H1 (cell line): ENCODE results near the gene ACYP1. TPM values are rescaled to one million over a fixed set of nuclear protein-coding genes. Genes with fewer than 3 reads are reported as not detected.

Experiments
- CTCF ChIA-PET: fragments of 300-600 bp; sonication (Branson Sonifier 250); formaldehyde crosslinking; loops from one replicate; lab custom pipeline; 2021; ENCODE audit not compliant: partially characterized antibody; lab: Charles Lee
- POLR2A ChIA-PET: fragments of 300-600 bp; sonication (Branson Sonifier 250); formaldehyde crosslinking; loops from one replicate; lab custom pipeline; 2021; ENCODE audit warnings: inconsistent platforms; ENCODE audit not compliant: partially characterized antibody; lab: Charles Lee
- DNase-seq, 2 experiments: peaks; one replicate each; pipeline versions ENCODE4 v3.0.0 to v3.0.0-alpha.2; 2010 to 2022; ENCODE audit warnings: low spot score in 2 of 2, low read depth in 1 of 2, mixed read lengths in 1 of 2
- FAIRE-seq: peaks from 2 replicates; lab custom pipeline; 2011; peaks lifted over from hg19 to GRCh38; lab: Jason Lieb, UNC
- H2AFZ ChIP-seq: 2 replicates; pipeline ENCODE4 v1.8.1; 2012; ENCODE audit warnings: low read length, inconsistent platforms
- H2AK5ac ChIP-seq: 2 replicates; pipeline ENCODE4 v1.6.1; 2013; ENCODE audit warnings: low read depth, low read length
- H2BK120ac ChIP-seq: replicated peaks from 2 replicates; pipeline ENCODE3; 2013; ENCODE audit warnings: low read depth, low read length, inconsistent platforms
- H2BK12ac ChIP-seq: 2 replicates; pipeline ENCODE4 v1.6.1; 2013; ENCODE audit warnings: low read depth, low read length
- H2BK15ac ChIP-seq: 2 replicates; pipeline ENCODE4 v1.6.1; 2013; ENCODE audit warnings: low read length
- H2BK20ac ChIP-seq: 2 replicates; pipeline ENCODE4 v1.6.1; 2013; ENCODE audit warnings: low read length
- H2BK5ac ChIP-seq: 2 replicates; pipeline ENCODE4 v1.6.1; 2013; ENCODE audit warnings: low read depth, low read length
- H3K14ac ChIP-seq: 2 replicates; pipeline ENCODE4 v1.6.1; 2013; ENCODE audit warnings: inconsistent platforms; ENCODE audit not compliant: insufficient read length
- H3K18ac ChIP-seq: 2 replicates; pipeline ENCODE4 v1.6.1; 2013; ENCODE audit warnings: low read length; ENCODE audit errors: extremely low read depth
- H3K23ac ChIP-seq: 2 replicates; pipeline ENCODE4 v1.6.1; 2013; ENCODE audit warnings: inconsistent platforms; ENCODE audit not compliant: insufficient read length
- H3K23me2 ChIP-seq: 2 replicates; pipeline ENCODE4 v1.6.1; 2013; ENCODE audit warnings: low read depth, low read length
- H3K27ac ChIP-seq: 2 replicates; pipeline ENCODE4 v1.6.1; 2011; ENCODE audit warnings: low read depth, low read length, inconsistent platforms
- H3K27me3 ChIP-seq, 4 experiments: replicated peaks in 1 of 4; 1 replicate in 1 of 4; 2 replicates in 3 of 4; pipeline versions ENCODE4 v1.6.1 to v1.8.1; 2011 to 2013; ENCODE audit warnings: low read length in 3 of 4, mild to moderate bottlenecking in 3 of 4, inconsistent platforms in 2 of 4, mixed read lengths in 2 of 4, moderate library complexity in 1 of 4; ENCODE audit not compliant: control insufficient read depth in 3 of 4, insufficient read depth in 3 of 4; ENCODE audit errors: extremely low read depth in 1 of 4
- H3K36me3 ChIP-seq, 4 experiments: 2 replicates each; pipeline versions ENCODE4 v1.6.1 to v1.8.1; 2011 to 2013; ENCODE audit warnings: mild to moderate bottlenecking in 4 of 4, low read length in 3 of 4, moderate library complexity in 2 of 4, control low read depth in 1 of 4, inconsistent platforms in 1 of 4; ENCODE audit not compliant: insufficient read depth in 4 of 4, control insufficient read depth in 2 of 4
- H3K4ac ChIP-seq: replicated peaks from 2 replicates; pipeline ENCODE3; 2013; ENCODE audit warnings: low read length, low read depth, mixed read lengths, inconsistent platforms; ENCODE audit not compliant: insufficient read length
- H3K4me1 ChIP-seq, 4 experiments: replicated peaks in 1 of 4; 1 replicate in 1 of 4; 2 replicates in 3 of 4; pipeline versions ENCODE4 v1.6.1 to v1.8.1; 2011 to 2013; ENCODE audit warnings: low read length in 3 of 4, inconsistent platforms in 2 of 4, mixed read lengths in 1 of 4; ENCODE audit not compliant: insufficient read depth in 4 of 4, control insufficient read depth in 3 of 4
- H3K4me2 ChIP-seq, 2 experiments: 2 replicates each; pipeline versions ENCODE4 v1.6.1 to v1.8.1; 2011 to 2013; ENCODE audit warnings: low read depth in 2 of 2, low read length in 2 of 2, control low read depth in 1 of 2, inconsistent platforms in 1 of 2, mild to moderate bottlenecking in 1 of 2; ENCODE audit not compliant: insufficient read depth in 1 of 2
- H3K4me3 ChIP-seq, 4 experiments: fragments of 200-600, 300-600 bp in 1 of 4; sonication (generic), shearing (Covaris generic), sonication (Bioruptor Twin) in 1 of 4; 2 replicates each; pipeline versions ENCODE4 v1.5.1 to v1.8.1; 2011 to 2016; ENCODE audit warnings: low read length in 4 of 4, low read depth in 3 of 4, control low read depth in 2 of 4, inconsistent platforms in 2 of 4, mild to moderate bottlenecking in 2 of 4, mixed read lengths in 1 of 4, moderate library complexity in 1 of 4; ENCODE audit not compliant: insufficient read depth in 2 of 4; ENCODE audit errors: extremely low read depth in 1 of 4
- H3K56ac ChIP-seq: replicated peaks from 2 replicates; pipeline ENCODE3; 2013; ENCODE audit warnings: low read depth, mild to moderate bottlenecking, mixed read lengths, low read length, inconsistent platforms; ENCODE audit not compliant: insufficient read length
- H3K79me1 ChIP-seq: 2 replicates; pipeline ENCODE4 v1.6.1; 2013; ENCODE audit warnings: low read depth, low read length, control low read depth
- H3K79me2 ChIP-seq, 2 experiments: 2 replicates each; pipeline versions ENCODE4 v1.6.1 to v1.8.1; 2012 to 2013; ENCODE audit warnings: low read length in 2 of 2, mild to moderate bottlenecking in 2 of 2, inconsistent platforms in 1 of 2; ENCODE audit not compliant: insufficient read depth in 2 of 2, control insufficient read depth in 1 of 2
- H3K9ac ChIP-seq, 4 experiments: replicated peaks in 1 of 4; 1 replicate in 1 of 4; 2 replicates in 3 of 4; pipeline versions ENCODE4 v1.6.1 to v1.8.1; 2011 to 2013; ENCODE audit warnings: low read depth in 3 of 4, low read length in 3 of 4, control low read depth in 2 of 4, mild to moderate bottlenecking in 2 of 4, moderate library complexity in 2 of 4, inconsistent platforms in 1 of 4; ENCODE audit errors: extremely low read depth in 1 of 4
- H3K9me3 ChIP-seq, 2 experiments: 2 replicates each; pipeline versions ENCODE4 v1.6.1 to v1.8.1; 2012 to 2013; ENCODE audit warnings: mild to moderate bottlenecking in 2 of 2, moderate library complexity in 2 of 2, control low read depth in 1 of 2, inconsistent platforms in 1 of 2, low read depth in 1 of 2, low read length in 1 of 2, mixed read lengths in 1 of 2; ENCODE audit not compliant: insufficient read depth in 2 of 2
- H4K20me1 ChIP-seq, 2 experiments: replicated peaks in 1 of 2; 2 replicates each; pipeline versions ENCODE3 to v1.8.1; 2011 to 2013; ENCODE audit warnings: inconsistent platforms in 2 of 2, low read length in 2 of 2, mild to moderate bottlenecking in 1 of 2; ENCODE audit not compliant: insufficient read depth in 2 of 2, control insufficient read depth in 1 of 2
- H4K5ac ChIP-seq: 2 replicates; pipeline ENCODE4 v1.6.1; 2013; ENCODE audit warnings: low read length, low read depth, mixed read lengths, inconsistent platforms; ENCODE audit not compliant: insufficient read length
- H4K8ac ChIP-seq: 2 replicates; pipeline ENCODE4 v1.8.0; 2013; ENCODE audit warnings: mild to moderate bottlenecking, moderate library complexity, low read length, inconsistent platforms; ENCODE audit not compliant: insufficient read depth; ENCODE audit errors: extremely low read depth
- H4K91ac ChIP-seq: replicated peaks from 2 replicates; pipeline ENCODE3; 2013; ENCODE audit warnings: low read length, mixed read lengths, inconsistent platforms; ENCODE audit not compliant: insufficient read length
- ASH2L ChIP-seq: fragments of 200-600, 300-600 bp; sonication (generic); IDR thresholded peaks from one replicate; pipeline ENCODE4 v1.7.1; 2017; ENCODE audit warnings: low read length
- GTF2F1 ChIP-seq: IDR thresholded peaks from 2 replicates; pipeline ENCODE4 v1.6.1; 2012; ENCODE audit warnings: low read depth, low read length, improper control_type of control experiment, borderline replicate concordance
- HDAC2 ChIP-seq, 2 experiments: fragments of 300-600 bp in 1 of 2; sonication (generic) in 1 of 2; IDR thresholded peaks; 2 replicates each; pipeline ENCODE4 v1.6.1; 2011 to 2012; ENCODE audit warnings: low read depth in 2 of 2, low read length in 2 of 2, mild to moderate bottlenecking in 2 of 2, moderate library complexity in 2 of 2, borderline replicate concordance in 1 of 2, inconsistent platforms in 1 of 2
- JUN ChIP-seq: IDR thresholded peaks from 2 replicates; pipeline ENCODE4 v1.6.1; 2011; ENCODE audit warnings: low read depth, mild to moderate bottlenecking, improper control_type of control experiment, low read length
- NANOG ChIP-seq: IDR thresholded peaks from 2 replicates; pipeline ENCODE4 v1.6.1; 2011; ENCODE audit warnings: low read length, low read depth, mild to moderate bottlenecking, inconsistent platforms; ENCODE audit not compliant: insufficient read depth, poor library complexity, severe bottlenecking
- POLR2AphosphoS5 ChIP-seq: IDR thresholded peaks from 2 replicates; pipeline ENCODE4 v1.6.1; 2011; ENCODE audit warnings: low read depth, low read length
- RFX5 ChIP-seq: IDR thresholded peaks from 2 replicates; pipeline ENCODE4 v1.6.1; 2011; ENCODE audit warnings: low read depth, low read length, improper control_type of control experiment, borderline replicate concordance
- SIX5 ChIP-seq: IDR thresholded peaks from 2 replicates; pipeline ENCODE4 v1.6.1; 2011; ENCODE audit warnings: mild to moderate bottlenecking, low read depth, low read length
- TCF12 ChIP-seq: IDR thresholded peaks from 2 replicates; pipeline ENCODE4 v1.6.1; 2011; ENCODE audit warnings: low read depth, mild to moderate bottlenecking, low read length
- WGBS, 2 experiments: shearing (Covaris generic) in 1 of 2; methylation state at CpG; one replicate each; pipeline versions ENCODE4 v1.1.6 to v1.1.7; 2013 to 2015; ENCODE audit warnings: low lambda C conversion rate in 2 of 2, mixed read lengths in 2 of 2, inconsistent platforms in 1 of 2, low coverage in 1 of 2, missing lambda C conversion rate in 1 of 2; ENCODE audit not compliant: insufficient replicate concordance in 2 of 2, insufficient coverage in 1 of 2, insufficient read length in 1 of 2; ENCODE audit errors: extremely low coverage in 1 of 2, missing lambda C conversion rate in 1 of 2; 5-methylcytosine and 5-hydroxymethylcytosine counted together
- polyA plus RNA-seq, 7 experiments: library from polyadenylated mRNA; depleted of rRNA in 3 of 7; stranded (reverse) in 5 of 7; unstranded in 2 of 7; fragments of >200 nt in 5 of 7; fragments of 200-250 nt in 2 of 7; gene quantifications; 1 replicate in 5 of 7; 2 replicates in 1 of 7; 4 replicates in 1 of 7; pipeline versions ENCODE4 v1.2.1 to v1.2.3, GENCODE V29; 2011 to 2013; ENCODE audit warnings: missing spikeins in 2 of 7, mixed read lengths in 2 of 7
- total RNA-seq: library from RNA; stranded (reverse); fragmentation: NEBNext Ultra II Directional; extraction: Animal tissue kit (Norgen Biotek cat#: 25700); gene quantifications from 2 replicates; pipeline ENCODE4 v1.2.1, GENCODE V29; 2021

ACYP1 gene
- total and polyA plus RNA-seq, 2 of the 8 experiments (the other 6 are each of a cell fraction or from before 2014, with no cell fraction given): 22.3 to 24.8 TPM

DNA sequence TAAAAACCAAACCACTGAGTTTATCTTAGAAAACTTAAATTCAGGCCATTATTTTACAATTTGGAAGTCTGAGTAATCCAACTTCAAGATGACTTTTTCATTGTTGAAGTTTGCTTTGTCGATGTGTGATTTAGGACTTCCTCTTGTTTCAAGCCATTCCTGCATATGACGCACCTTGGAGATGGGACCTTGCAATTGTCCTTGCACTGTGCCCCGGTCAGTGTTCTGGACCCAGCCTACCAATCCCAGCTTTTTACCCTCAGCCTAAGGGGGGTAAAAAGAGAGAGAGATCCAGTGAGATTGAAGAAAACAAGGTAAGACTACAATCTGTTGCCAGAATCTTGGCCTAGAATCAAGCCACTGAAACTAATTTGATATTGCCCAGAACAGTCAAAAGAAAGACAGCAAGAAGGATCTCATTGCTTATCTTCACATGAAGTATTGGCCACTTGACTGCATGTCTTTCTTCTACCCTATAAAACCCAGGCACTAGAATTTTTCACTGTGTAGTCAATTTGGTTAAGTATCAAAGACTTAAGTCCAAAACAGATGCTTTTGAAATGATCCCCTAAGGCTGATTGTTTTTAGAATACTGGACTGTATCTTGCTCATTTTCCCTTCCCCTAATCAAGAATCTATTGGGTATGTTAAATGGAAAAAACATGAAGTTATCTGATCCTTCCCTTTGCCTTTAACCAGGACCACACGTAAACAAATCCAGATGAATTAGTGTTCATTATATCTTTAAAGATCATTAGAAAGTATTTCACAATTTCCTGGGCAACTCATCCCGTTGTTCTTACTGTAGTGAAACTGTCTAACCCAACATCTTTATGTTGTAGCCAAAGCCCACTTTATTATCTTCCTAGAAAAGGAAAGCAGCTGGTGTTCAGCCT is 10.2 kb downstream of the ACYP1 start:
- H2BK15ac ChIP-seq: no peak overlapping the region
- no peaks in the 10 kb centered on the region for H3K27me3 ChIP-seq
- no peak overlapping the region for H2BK5ac ChIP-seq
- H3K4me1 ChIP-seq: peaks cover 0 to 4% (median 0%) of the 10 kb centered on the region in 4 experiments; a peak in 3 of 7 replicates
- H3K36me3 ChIP-seq: no peaks in the 10 kb centered on the region
- H3K23ac ChIP-seq: no peak overlapping the region
- H2BK12ac ChIP-seq: no peak overlapping the region
- H4K20me1 ChIP-seq: no peaks in the 10 kb centered on the region
- no peak overlapping the region for H3K27ac ChIP-seq
- H4K5ac ChIP-seq: no peak overlapping the region
- no peak overlapping the region for H4K91ac ChIP-seq
- no peaks in the 10 kb centered on the region for H3K79me1 ChIP-seq
- H4K8ac ChIP-seq: no peak overlapping the region
- H3K4me2 ChIP-seq: no peak overlapping the region
- no peak overlapping the region for H2BK120ac ChIP-seq
- H3K4ac ChIP-seq: no peak overlapping the region
- H2BK20ac ChIP-seq: no peak overlapping the region
- no peak overlapping the region for H3K56ac ChIP-seq
- 68% methylated on average over 5 of the region's 5 CpGs; no CpG with 5 or more reads in 1 of the 2 experiments for WGBS, 2 experiments
- H2AK5ac ChIP-seq: no peak overlapping the region
- no peaks in the 10 kb centered on the region for H3K9me3 ChIP-seq
- ChIA-PET POLR2A (interaction anchor here (1.1 kb wide), 1 partner anchor 11 kb away, joined by 3 read pairs; no protein-coding TSS in a partner anchor), CTCF (interaction anchor here (0.6 kb wide), 1 partner anchor 111 kb away, joined by 3 read pairs; no protein-coding TSS in a partner anchor)
- H3K4me3 ChIP-seq: no peak overlapping the region
- H3K18ac ChIP-seq: no peak overlapping the region
- no peak overlapping the region for H3K9ac ChIP-seq
- no peak overlapping the region for H2AFZ ChIP-seq
- no peaks in the 10 kb centered on the region; the same call in 1 of the 2 replicates for H3K23me2 ChIP-seq
- DNase-seq (no peak), FAIRE-seq (no peak)
- no peaks in the 10 kb centered on the region for H3K79me2 ChIP-seq
- no peak overlapping the region for H3K14ac ChIP-seq
- TF ChIP-seq HDAC2 (IDR thresholded peaks at IDR 0.05; ENCODE audit: borderline replicate concordance in 1 of 2, low read depth in 2 of 2, low read length in 2 of 2) (no peak), SIX5 (no peak), JUN (no peak), POLR2AphosphoS5 (no peak), RFX5 (no peak), TCF12 (no peak), NANOG (no peak), GTF2F1 (no peak), ASH2L (no peak)
